ENCODE data around the gene ADA. TPM values are rescaled to one million over a fixed set of nuclear protein-coding genes. Genes with fewer than 3 reads are reported as not detected.

ADA gene
- total and polyA plus RNA-seq, 2 of the 13 experiments (the other 11 are each of a cell fraction or from before 2014, with no cell fraction given) = 2.5 to 11.3 TPM

DNA sequence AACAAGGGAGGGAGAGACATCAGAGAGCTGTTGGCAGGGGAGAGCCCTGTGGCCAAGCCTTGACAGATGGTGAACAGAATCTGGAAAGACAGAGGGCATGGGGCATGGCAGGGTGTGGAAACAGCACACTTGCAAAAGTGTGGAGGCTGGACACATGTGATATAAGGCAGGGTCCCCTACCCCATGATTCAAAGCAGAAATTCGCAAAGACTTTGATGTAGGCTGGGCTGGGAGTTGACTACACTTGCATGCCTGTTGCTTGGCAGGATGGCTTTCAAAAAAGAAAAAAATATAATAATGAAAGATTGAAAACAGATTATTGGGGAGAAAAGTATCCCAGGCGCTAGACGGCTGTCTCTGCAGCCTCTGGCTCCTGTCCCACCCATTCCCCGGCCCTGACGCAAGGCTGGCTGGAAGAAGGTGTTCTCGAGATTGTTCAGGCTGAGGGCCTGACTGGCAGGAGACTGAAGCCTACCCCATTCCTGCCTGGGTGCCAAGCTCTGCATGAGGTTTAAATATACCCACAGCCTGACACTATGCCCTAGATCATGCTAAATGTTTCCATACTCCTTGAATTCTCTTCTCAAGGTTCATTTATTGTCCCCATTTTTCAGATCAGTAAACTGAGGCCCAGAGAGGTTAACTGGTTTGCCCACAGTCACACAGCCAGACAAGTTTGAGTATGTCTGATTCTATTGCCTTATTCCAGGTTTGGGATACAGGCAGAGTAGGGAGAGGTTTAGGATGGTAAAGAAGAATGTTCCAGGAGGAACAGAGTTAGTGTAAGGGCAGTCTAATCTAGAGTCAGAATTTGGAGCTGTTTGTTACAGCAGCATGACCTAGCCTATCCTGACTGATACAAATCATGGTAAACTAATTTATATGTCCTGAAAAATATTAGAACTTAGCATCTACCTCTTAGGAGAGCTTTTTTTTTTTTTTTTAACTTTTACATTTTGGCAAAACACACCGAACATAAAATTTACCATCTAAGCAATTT, 40.2 kb upstream of the ADA start:
- DNase-seq (ENCODE audit: low spot score) (no peak), ATAC-seq (no peak), FAIRE-seq (no peak)
- H3K27ac ChIP-seq (ENCODE audit: extremely low read length, insufficient read depth, low read length) = no peak overlapping the region
- WGBS (ENCODE audit: low lambda C conversion rate) = 53% methylated on average over 7 of the region's 7 CpGs
- H3K36me3 ChIP-seq (replicated peaks in 1 of 2; ENCODE audit: control insufficient read depth in 1 of 2, insufficient read depth in 2 of 2, low read length in 2 of 2) = no peaks in the 10 kb centered on the region
- H3K4me3 ChIP-seq (replicated peaks in 1 of 3; ENCODE audit: insufficient read depth in 1 of 3, low read depth in 2 of 3, low read length in 3 of 3) = no peak overlapping the region
- ChIA-PET POLR2A (no interaction called here), CTCF (ENCODE audit: low intra/inter-chr PET ratio, low total read pairs) (no interaction called here)
- in situ Hi-C loops (cut with HindIII; ENCODE audit: extremely low pct_ligation_motif_present, low pct_unique_long_range_greater_than_20kb) (no loop called here), intact Hi-C loops (cut with micrococcal nuclease; ENCODE audit: unreplicated experiment) (no loop called here)
- H2AFZ ChIP-seq (ENCODE audit: low read length) = no peak overlapping the region
- peaks cover 18% of the 10 kb centered on the region for H3K4me1 ChIP-seq (ENCODE audit: insufficient read depth, low read length)
- no peaks in the 10 kb centered on the region for H3K9me3 ChIP-seq (ENCODE audit: low read length)
- H3K9ac ChIP-seq (ENCODE audit: insufficient read depth, low read depth, low read length) = no peak overlapping the region
- BruUV-seq (replicated peaks) = no TSS peak
- H3K27me3 ChIP-seq (ENCODE audit: control insufficient read depth in 1 of 2, insufficient read depth in 2 of 2, low read length in 2 of 2) = no peaks in the 10 kb centered on the region
- no peaks in the 10 kb centered on the region for H3K79me2 ChIP-seq (ENCODE audit: insufficient read depth, low read length)
- H3K4me2 ChIP-seq (ENCODE audit: low read depth, low read length) = no peak overlapping the region
- H4K20me1 ChIP-seq (ENCODE audit: insufficient read depth, low read length) = no peaks in the 10 kb centered on the region
- TF ChIP-seq, protein P1, sequence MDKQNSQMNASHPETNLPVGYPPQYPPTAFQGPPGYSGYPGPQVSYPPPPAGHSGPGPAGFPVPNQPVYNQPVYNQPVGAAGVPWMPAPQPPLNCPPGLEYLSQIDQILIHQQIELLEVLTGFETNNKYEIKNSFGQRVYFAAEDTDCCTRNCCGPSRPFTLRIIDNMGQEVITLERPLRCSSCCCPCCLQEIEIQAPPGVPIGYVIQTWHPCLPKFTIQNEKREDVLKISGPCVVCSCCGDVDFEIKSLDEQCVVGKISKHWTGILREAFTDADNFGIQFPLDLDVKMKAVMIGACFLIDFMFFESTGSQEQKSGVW (CRISPR knock-in tag; IDR thresholded peaks at IDR 0.05; ENCODE audit: borderline replicate concordance) = no peak
- TF ChIP-seq SRF (IDR thresholded peaks at IDR 0.05; ENCODE audit: low read depth, low read length) (no peak), ZFP90 (CRISPR knock-in tag; IDR thresholded peaks at IDR 0.05; ENCODE audit: borderline replicate concordance) (no peak), KLF11 (CRISPR knock-in tag; IDR thresholded peaks at IDR 0.05) (no peak), CEBPB (IDR thresholded peaks at IDR 0.05; ENCODE audit: borderline replicate concordance, low read depth, low read length) (no peak), NCOR1 (IDR thresholded peaks at IDR 0.05; ENCODE audit: borderline replicate concordance, low read length) (no peak), MAFF (IDR thresholded peaks at IDR 0.05; ENCODE audit: low read depth, low read length) (0 out of 2 replicates have a peak, but pooled peaks have one; percentile 3), ZNF550 (CRISPR knock-in tag; IDR thresholded peaks at IDR 0.05; ENCODE audit: borderline replicate concordance) (no peak), RBAK (CRISPR knock-in tag; IDR thresholded peaks at IDR 0.05) (peak; percentile 91), DRAP1 (CRISPR knock-in tag; IDR thresholded peaks at IDR 0.05) (no peak), ZNF83 (CRISPR knock-in tag; IDR thresholded peaks at IDR 0.05; ENCODE audit: borderline replicate concordance) (no peak), ZNF629 (CRISPR knock-in tag; conservative IDR thresholded peaks at IDR 0.05) (peak; percentile 81), ZNF12 (CRISPR knock-in tag; IDR thresholded peaks at IDR 0.05) (peak; percentile 100), ZNF547 (CRISPR knock-in tag; IDR thresholded peaks at IDR 0.05) (no peak), ZNF605 (CRISPR knock-in tag; IDR thresholded peaks at IDR 0.05) (no peak), FOXJ3 (CRISPR knock-in tag; IDR thresholded peaks at IDR 0.05; ENCODE audit: borderline replicate concordance) (no peak)
- TF ChIP-seq, protein P2, sequence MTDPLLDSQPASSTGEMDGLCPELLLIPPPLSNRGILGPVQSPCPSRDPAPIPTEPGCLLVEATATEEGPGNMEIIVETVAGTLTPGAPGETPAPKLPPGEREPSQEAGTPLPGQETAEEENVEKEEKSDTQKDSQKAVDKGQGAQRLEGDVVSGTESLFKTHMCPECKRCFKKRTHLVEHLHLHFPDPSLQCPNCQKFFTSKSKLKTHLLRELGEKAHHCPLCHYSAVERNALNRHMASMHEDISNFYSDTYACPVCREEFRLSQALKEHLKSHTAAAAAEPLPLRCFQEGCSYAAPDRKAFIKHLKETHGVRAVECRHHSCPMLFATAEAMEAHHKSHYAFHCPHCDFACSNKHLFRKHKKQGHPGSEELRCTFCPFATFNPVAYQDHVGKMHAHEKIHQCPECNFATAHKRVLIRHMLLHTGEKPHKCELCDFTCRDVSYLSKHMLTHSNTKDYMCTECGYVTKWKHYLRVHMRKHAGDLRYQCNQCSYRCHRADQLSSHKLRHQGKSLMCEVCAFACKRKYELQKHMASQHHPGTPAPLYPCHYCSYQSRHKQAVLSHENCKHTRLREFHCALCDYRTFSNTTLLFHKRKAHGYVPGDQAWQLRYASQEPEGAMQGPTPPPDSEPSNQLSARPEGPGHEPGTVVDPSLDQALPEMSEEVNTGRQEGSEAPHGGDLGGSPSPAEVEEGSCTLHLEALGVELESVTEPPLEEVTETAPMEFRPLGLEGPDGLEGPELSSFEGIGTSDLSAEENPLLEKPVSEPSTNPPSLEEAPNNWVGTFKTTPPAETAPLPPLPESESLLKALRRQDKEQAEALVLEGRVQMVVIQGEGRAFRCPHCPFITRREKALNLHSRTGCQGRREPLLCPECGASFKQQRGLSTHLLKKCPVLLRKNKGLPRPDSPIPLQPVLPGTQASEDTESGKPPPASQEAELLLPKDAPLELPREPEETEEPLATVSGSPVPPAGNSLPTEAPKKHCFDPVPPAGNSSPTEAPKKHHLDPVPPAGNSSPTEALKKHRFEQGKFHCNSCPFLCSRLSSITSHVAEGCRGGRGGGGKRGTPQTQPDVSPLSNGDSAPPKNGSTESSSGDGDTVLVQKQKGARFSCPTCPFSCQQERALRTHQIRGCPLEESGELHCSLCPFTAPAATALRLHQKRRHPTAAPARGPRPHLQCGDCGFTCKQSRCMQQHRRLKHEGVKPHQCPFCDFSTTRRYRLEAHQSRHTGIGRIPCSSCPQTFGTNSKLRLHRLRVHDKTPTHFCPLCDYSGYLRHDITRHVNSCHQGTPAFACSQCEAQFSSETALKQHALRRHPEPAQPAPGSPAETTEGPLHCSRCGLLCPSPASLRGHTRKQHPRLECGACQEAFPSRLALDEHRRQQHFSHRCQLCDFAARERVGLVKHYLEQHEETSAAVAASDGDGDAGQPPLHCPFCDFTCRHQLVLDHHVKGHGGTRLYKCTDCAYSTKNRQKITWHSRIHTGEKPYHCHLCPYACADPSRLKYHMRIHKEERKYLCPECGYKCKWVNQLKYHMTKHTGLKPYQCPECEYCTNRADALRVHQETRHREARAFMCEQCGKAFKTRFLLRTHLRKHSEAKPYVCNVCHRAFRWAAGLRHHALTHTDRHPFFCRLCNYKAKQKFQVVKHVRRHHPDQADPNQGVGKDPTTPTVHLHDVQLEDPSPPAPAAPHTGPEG (CRISPR knock-in tag; IDR thresholded peaks at IDR 0.05) = no peak

Data from HepG2 (cell line).